Neural progenitor cell (in vitro differentiated cells): ENCODE measurements around the gene DISC1. TPM values are rescaled to one million over a fixed set of nuclear protein-coding genes. Genes with fewer than 3 reads are reported as not detected.

ENCODE experiments used
- DNase-seq: peaks from one replicate; pipeline ENCODE4 v3.0.0-alpha.2; 2016; ENCODE audit warnings: low spot score
- H2AFZ ChIP-seq: fragments of 200-600 bp; sonication (generic); replicated peaks from 2 replicates; pipeline ENCODE4 v1.6.1; 2016; ENCODE audit warnings: antibody characterized with exemption
- H3F3A ChIP-seq: fragments of 200-600 bp; sonication (generic); 2 replicates; pipeline ENCODE4 v1.6.1; 2016; ENCODE audit warnings: antibody characterized with exemption, low read depth
- H3K27ac ChIP-seq: fragments of 200-600 bp; sonication (generic); 2 replicates; pipeline ENCODE4 v1.5.1; 2016; ENCODE audit warnings: mild to moderate bottlenecking
- H3K27me3 ChIP-seq: fragments of 200-600 bp; sonication (generic); 2 replicates; pipeline ENCODE4 v1.6.1; 2016; ENCODE audit warnings: mild to moderate bottlenecking, moderate library complexity
- H3K36me3 ChIP-seq: fragments of 200-600 bp; sonication (generic); 2 replicates; pipeline ENCODE4 v1.5.1; 2016
- H3K4me1 ChIP-seq: fragments of 200-600 bp; sonication (generic); 2 replicates; pipeline ENCODE4 v1.6.1; 2016; ENCODE audit warnings: mixed run types
- H3K4me2 ChIP-seq: fragments of 200-600 bp; sonication (generic); 2 replicates; pipeline ENCODE4 v1.6.1; 2016
- H3K4me3 ChIP-seq: fragments of 200-600 bp; sonication (generic); 2 replicates; pipeline ENCODE4 v1.5.1; 2016
- H3K79me2 ChIP-seq: fragments of 200-600 bp; sonication (generic); 2 replicates; pipeline ENCODE4 v1.6.1; 2016; ENCODE audit warnings: low read depth
- H3K9ac ChIP-seq: fragments of 200-600 bp; sonication (generic); 2 replicates; pipeline ENCODE4 v1.6.1; 2016
- H3K9me3 ChIP-seq: fragments of 200-600 bp; sonication (generic); 2 replicates; pipeline ENCODE4 v1.5.1; 2016; ENCODE audit warnings: low read depth
- H4K20me1 ChIP-seq: fragments of 200-600 bp; sonication (generic); 2 replicates; pipeline ENCODE4 v1.6.1; 2016; ENCODE audit warnings: low read depth
- H3K27ac Mint-ChIP-seq: 3 replicates; pipeline ENCODE4 v1.8.0; 2021; ENCODE audit warnings: mixed read lengths
- H3K27me3 Mint-ChIP-seq: 2 replicates; pipeline ENCODE4 v1.8.0; 2022; ENCODE audit warnings: low read depth, mild to moderate bottlenecking, inconsistent platforms, moderate library complexity, mixed read lengths; ENCODE audit not compliant: insufficient read depth
- H3K36me3 Mint-ChIP-seq: 3 replicates; pipeline ENCODE4 v1.8.0; 2021; ENCODE audit warnings: mixed read lengths
- H3K4me1 Mint-ChIP-seq: 3 replicates; pipeline ENCODE4 v1.8.0; 2021; ENCODE audit warnings: mixed read lengths
- H3K4me3 Mint-ChIP-seq: 3 replicates; pipeline ENCODE4 v1.8.0; 2021; ENCODE audit warnings: mild to moderate bottlenecking, moderate library complexity, mixed read lengths
- H3K9me3 Mint-ChIP-seq: 3 replicates; pipeline ENCODE4 v1.8.0; 2020; ENCODE audit warnings: mixed read lengths
- EZH2 ChIP-seq: fragments of 200-600 bp; sonication (generic); IDR thresholded peaks from 2 replicates; pipeline ENCODE4 v1.6.1; 2017; ENCODE audit warnings: antibody characterized with exemption, mild to moderate bottlenecking, moderate library complexity
- EZH2phosphoT487 ChIP-seq: fragments of 200-600 bp; sonication (generic); IDR thresholded peaks from 2 replicates; pipeline ENCODE4 v1.6.1; 2017; ENCODE audit warnings: antibody characterized with exemption
- total RNA-seq: library from RNA; depleted of rRNA; stranded (reverse); fragments of >200 nt; gene quantifications from 2 replicates; pipeline ENCODE4 v1.2.3, GENCODE V29; 2015; ENCODE audit warnings: low replicate concordance
- TF ChIP-seq, protein P1 (sequence below): fragments of 200-600 bp; sonication (generic); IDR thresholded peaks from 2 replicates; pipeline ENCODE4 v1.5.1; 2017; ENCODE audit warnings: antibody characterized with exemption, mild to moderate bottlenecking

Gene DISC1
- total RNA-seq, 1 donor from 2014 or later: 1.8 TPM

DNA sequence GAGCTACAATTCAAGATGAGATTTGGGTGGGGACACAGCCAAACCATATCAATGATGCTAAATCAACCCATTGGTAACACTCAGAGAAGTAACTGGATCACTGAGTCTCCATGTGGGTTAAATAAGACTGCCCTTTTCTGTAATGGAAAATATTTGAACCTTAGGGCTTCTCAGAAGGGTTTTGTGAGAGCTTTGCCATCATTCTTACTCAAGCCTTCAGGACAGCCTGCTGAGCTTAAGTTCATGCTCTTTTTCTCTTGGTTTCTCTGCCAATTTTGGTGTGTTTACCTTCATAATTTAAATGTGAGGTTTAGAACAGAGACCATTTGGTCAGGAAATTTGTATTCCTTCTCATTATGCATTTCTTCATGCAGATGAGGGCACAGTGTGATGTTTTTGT is 74.7 kb downstream of the DISC1 start:
- Histone ChIP-seq H3K27me3 (no peaks in the 10 kb centered on the region), H3K36me3 (no peaks in the 10 kb centered on the region), H3K79me2 (no peaks in the 10 kb centered on the region), H2AFZ (no peak overlapping the region), H3K4me3 (no peak overlapping the region), H3K9ac (no peak overlapping the region), H3K9me3 (no peaks in the 10 kb centered on the region), H3K4me1 (no peaks in the 10 kb centered on the region), H3K4me2 (no peak overlapping the region), H3F3A (no peaks in the 10 kb centered on the region), H3K27ac (no peak overlapping the region), H4K20me1 (no peaks in the 10 kb centered on the region)
- Mint-ChIP-seq H3K27ac (no peak overlapping the region), H3K4me1 (no peaks in the 10 kb centered on the region), H3K9me3 (peaks cover 6% of the 10 kb centered on the region), H3K36me3 (peaks cover 6% of the 10 kb centered on the region), H3K4me3 (no peak overlapping the region), H3K27me3 (peaks cover 7% of the 10 kb centered on the region)
- TF ChIP-seq, protein P1, sequence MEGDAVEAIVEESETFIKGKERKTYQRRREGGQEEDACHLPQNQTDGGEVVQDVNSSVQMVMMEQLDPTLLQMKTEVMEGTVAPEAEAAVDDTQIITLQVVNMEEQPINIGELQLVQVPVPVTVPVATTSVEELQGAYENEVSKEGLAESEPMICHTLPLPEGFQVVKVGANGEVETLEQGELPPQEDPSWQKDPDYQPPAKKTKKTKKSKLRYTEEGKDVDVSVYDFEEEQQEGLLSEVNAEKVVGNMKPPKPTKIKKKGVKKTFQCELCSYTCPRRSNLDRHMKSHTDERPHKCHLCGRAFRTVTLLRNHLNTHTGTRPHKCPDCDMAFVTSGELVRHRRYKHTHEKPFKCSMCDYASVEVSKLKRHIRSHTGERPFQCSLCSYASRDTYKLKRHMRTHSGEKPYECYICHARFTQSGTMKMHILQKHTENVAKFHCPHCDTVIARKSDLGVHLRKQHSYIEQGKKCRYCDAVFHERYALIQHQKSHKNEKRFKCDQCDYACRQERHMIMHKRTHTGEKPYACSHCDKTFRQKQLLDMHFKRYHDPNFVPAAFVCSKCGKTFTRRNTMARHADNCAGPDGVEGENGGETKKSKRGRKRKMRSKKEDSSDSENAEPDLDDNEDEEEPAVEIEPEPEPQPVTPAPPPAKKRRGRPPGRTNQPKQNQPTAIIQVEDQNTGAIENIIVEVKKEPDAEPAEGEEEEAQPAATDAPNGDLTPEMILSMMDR: no peak
- no peak for TF ChIP-seq EZH2
- TF ChIP-seq EZH2phosphoT487: no peak
- no peak for DNase-seq

GRCh38 chr1:231702331-231702730 is 75.7 kb downstream of the DISC1 start:
- Mint-ChIP-seq H3K4me3 (no peak overlapping the region), H3K36me3 (peaks cover 6% of the 10 kb centered on the region), H3K4me1 (no peaks in the 10 kb centered on the region), H3K27me3 (peaks cover 7% of the 10 kb centered on the region), H3K27ac (no peak overlapping the region), H3K9me3 (peaks cover 6% of the 10 kb centered on the region)
- Histone ChIP-seq H4K20me1 (no peaks in the 10 kb centered on the region), H3K27ac (no peak overlapping the region), H3K36me3 (no peaks in the 10 kb centered on the region), H3K4me3 (no peak overlapping the region), H3K27me3 (no peaks in the 10 kb centered on the region), H3K4me2 (no peak overlapping the region), H3K79me2 (no peaks in the 10 kb centered on the region), H2AFZ (no peak overlapping the region), H3F3A (no peaks in the 10 kb centered on the region), H3K4me1 (no peaks in the 10 kb centered on the region), H3K9me3 (no peaks in the 10 kb centered on the region), H3K9ac (no peak overlapping the region)
- no peak for DNase-seq
- no peak for TF ChIP-seq EZH2

- no peak for DNase-seq
- no peaks in the 10 kb centered on the region for H3K9me3 ChIP-seq
- H3K9me3 Mint-ChIP-seq: peaks cover 6% of the 10 kb centered on the region
- no peak overlapping the region for H2AFZ ChIP-seq
- no peaks in the 10 kb centered on the region for H3K4me1 Mint-ChIP-seq
- no peaks in the 10 kb centered on the region for H3K79me2 ChIP-seq
- no peaks in the 10 kb centered on the region for H3K27me3 ChIP-seq
- H3K4me3 Mint-ChIP-seq: no peak overlapping the region
- no peaks in the 10 kb centered on the region for H3F3A ChIP-seq
- H3K27ac ChIP-seq: no peak overlapping the region
- TF ChIP-seq, protein P1: no peak
- TF ChIP-seq EZH2: no peak
- no peak for TF ChIP-seq EZH2phosphoT487
- peaks cover 7% of the 10 kb centered on the region for H3K27me3 Mint-ChIP-seq
- no peak overlapping the region for H3K9ac ChIP-seq
- H4K20me1 ChIP-seq: no peaks in the 10 kb centered on the region
- no peak overlapping the region for H3K4me3 ChIP-seq
- H3K27ac Mint-ChIP-seq: no peak overlapping the region
- H3K4me2 ChIP-seq: no peak overlapping the region
- H3K36me3 Mint-ChIP-seq: peaks cover 6% of the 10 kb centered on the region
- H3K36me3 ChIP-seq: no peaks in the 10 kb centered on the region
- H3K4me1 ChIP-seq: no peaks in the 10 kb centered on the region
Measured at GRCh38 chr1:231702804-231703203, 76.2 kb downstream of the DISC1 start.

DNA sequence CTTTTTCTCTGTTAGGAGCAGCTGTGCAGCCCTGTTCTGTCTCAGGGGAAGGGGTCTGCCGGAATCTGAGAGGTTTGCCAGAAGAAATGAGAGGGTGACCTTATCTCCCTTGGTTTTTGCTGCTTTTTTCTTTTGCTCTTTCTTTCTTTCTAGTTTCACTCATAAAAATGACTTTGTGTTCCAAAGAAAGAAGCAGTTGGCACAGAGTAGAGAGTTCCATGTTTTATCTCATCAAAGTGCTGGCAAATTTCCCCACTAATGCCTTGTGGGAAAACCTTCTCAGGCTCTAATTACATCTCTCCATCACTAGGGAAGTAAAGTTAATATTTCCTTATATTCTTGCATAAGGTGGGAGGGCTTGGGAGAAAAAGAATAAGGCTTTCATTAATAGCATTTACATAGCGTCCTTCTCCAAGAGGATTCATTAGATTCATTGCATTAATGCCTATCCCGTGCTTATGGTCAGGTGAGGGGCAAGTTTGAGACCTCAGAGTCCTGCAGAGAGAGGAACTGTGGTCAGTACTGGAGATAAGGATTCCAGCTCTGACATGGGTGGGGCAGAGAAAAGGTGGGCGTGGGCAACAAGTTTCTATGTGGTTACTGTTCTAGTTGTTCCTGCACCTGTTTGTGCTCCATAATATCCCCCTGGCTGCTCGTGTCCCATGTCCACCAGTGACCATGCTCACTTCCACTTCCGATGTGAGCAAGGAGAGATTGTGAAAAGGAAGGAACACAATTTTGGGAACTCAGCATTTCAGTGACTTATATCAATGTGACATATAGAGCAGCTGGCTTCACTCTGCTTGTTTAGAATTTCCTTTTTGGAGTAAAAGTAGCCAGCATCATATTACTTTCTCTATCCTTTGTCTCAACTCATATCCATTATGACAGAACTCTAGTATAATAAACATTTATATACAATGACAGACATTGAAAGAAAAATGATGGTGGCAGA is 79.5 kb downstream of the DISC1 start:
- Histone ChIP-seq H3K27ac (no peak overlapping the region), H3K4me1 (no peaks in the 10 kb centered on the region), H3K79me2 (no peaks in the 10 kb centered on the region), H3F3A (no peaks in the 10 kb centered on the region), H3K4me3 (no peak overlapping the region), H3K9ac (no peak overlapping the region), H4K20me1 (no peaks in the 10 kb centered on the region), H3K27me3 (no peaks in the 10 kb centered on the region), H3K9me3 (no peaks in the 10 kb centered on the region), H2AFZ (no peak overlapping the region), H3K4me2 (no peak overlapping the region), H3K36me3 (no peaks in the 10 kb centered on the region)
- no peaks in the 10 kb centered on the region for H3K4me1 Mint-ChIP-seq
- DNase-seq: no peak
- H3K9me3 Mint-ChIP-seq: peaks cover under 1% of the 10 kb centered on the region
- H3K27ac Mint-ChIP-seq: no peak overlapping the region
- H3K4me3 Mint-ChIP-seq: no peak overlapping the region
- TF ChIP-seq, protein P1: no peak
- no peak for TF ChIP-seq EZH2
- no peak for TF ChIP-seq EZH2phosphoT487
- H3K27me3 Mint-ChIP-seq: peaks cover 4% of the 10 kb centered on the region
- peaks cover under 1% of the 10 kb centered on the region for H3K36me3 Mint-ChIP-seq
